ENCODE measurements around the gene SYTL4. TPM values are rescaled to one million over a fixed set of nuclear protein-coding genes. Genes with fewer than 3 reads are reported as not detected.

Gene SYTL4
- total RNA-seq, 1 donor: 5.1 TPM

DNA sequence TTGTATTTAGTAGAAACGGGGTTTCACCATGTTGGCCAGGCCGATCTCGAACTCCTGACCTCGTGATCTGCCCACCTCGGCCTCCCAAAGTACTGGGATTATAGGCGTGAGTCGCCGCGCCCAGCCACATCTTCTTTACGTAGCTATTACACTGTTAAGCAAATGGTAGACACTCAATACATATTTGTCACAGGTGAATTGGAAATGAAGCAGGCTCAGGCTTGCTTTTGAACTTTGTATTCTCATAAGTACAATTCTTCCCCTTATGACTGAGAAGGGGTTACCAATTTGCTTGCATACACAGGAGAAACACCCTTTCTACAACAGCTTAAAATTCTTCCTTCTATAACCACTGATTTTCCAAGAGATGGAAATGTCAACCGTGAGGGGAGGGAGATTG lies 88.7 kb downstream of the SYTL4 start:
- TF ChIP-seq, protein P1, sequence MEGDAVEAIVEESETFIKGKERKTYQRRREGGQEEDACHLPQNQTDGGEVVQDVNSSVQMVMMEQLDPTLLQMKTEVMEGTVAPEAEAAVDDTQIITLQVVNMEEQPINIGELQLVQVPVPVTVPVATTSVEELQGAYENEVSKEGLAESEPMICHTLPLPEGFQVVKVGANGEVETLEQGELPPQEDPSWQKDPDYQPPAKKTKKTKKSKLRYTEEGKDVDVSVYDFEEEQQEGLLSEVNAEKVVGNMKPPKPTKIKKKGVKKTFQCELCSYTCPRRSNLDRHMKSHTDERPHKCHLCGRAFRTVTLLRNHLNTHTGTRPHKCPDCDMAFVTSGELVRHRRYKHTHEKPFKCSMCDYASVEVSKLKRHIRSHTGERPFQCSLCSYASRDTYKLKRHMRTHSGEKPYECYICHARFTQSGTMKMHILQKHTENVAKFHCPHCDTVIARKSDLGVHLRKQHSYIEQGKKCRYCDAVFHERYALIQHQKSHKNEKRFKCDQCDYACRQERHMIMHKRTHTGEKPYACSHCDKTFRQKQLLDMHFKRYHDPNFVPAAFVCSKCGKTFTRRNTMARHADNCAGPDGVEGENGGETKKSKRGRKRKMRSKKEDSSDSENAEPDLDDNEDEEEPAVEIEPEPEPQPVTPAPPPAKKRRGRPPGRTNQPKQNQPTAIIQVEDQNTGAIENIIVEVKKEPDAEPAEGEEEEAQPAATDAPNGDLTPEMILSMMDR (IDR thresholded peaks at IDR 0.05; ENCODE audit: insufficient read depth, low read length): no peak
- no peak for DNase-seq (ENCODE audit: low read depth)
- H3K4me3 ChIP-seq (ENCODE audit: low read depth, low read length): no peak overlapping the region

DNA sequence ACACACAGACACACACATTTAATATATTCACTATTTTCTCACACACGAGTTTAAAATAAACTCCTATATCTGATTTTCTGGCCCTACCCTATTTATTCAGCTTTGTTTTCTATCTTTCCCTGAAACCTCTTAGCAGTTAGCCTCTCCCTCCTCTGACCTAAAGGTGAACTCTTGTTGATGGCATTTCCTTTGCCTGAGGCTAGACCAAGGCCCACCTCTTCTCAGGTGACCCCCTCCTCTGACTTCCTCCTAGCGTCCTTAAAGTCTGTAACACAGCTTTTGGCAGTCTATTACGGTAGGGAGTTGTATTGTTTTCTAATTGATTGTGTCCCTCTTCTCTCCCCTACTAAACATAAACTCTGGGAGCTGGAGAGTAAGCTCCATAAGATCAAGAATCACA lies 89.6 kb downstream of the SYTL4 start:
- H3K4me3 ChIP-seq (ENCODE audit: low read depth, low read length): no peak overlapping the region
- no peak for DNase-seq (ENCODE audit: low read depth)
- TF ChIP-seq, protein P1 (IDR thresholded peaks at IDR 0.05; ENCODE audit: insufficient read depth, low read length): no peak

DNA sequence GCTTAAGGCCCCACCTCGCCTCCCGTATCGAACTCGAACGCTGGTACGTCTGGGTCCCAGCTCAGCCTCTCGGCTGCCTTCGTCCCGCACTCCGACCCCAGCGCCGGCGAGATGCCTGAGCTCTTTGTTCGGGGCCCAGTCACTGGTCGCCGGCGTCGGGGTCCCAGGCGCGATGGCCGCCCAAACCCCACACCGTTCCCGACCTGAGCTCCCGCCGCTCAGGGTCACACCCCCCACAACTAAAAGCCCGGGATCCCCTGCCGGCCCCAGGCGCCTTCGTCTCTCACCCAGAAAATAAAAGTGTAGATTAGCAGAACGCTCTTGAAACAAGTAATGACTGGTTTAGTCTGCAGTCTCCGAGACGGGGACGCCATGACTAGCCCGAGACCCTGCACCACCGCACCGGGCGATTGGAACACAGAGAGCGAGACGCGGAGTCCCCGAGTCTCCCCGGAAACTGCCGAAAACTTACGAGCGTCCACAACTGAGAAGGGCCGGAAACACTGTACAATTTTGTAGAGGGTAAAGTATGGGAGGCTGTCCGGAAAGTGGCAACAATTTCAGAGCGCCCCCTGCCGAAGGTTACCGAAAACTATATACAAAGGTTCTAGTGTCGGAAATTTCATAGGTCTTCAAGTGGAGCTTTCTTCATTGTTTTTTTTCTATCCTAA lies 95.5 kb downstream of the SYTL4 start, which contains the start of gene TSPAN6:
TSS of gene TSPAN6 (minus strand) at position 486 of the 671 bp plus-strand sequence. CDS start at position 374, 112 bp downstream.
- H3K4me3 ChIP-seq (ENCODE audit: low read depth, low read length): peak within 1 kb of the TSS; percentile 72
- peak; percentile 88 for DNase-seq (ENCODE audit: low read depth)
- TF ChIP-seq, protein P1 (IDR thresholded peaks at IDR 0.05; ENCODE audit: insufficient read depth, low read length): peak; percentile 57

DNA sequence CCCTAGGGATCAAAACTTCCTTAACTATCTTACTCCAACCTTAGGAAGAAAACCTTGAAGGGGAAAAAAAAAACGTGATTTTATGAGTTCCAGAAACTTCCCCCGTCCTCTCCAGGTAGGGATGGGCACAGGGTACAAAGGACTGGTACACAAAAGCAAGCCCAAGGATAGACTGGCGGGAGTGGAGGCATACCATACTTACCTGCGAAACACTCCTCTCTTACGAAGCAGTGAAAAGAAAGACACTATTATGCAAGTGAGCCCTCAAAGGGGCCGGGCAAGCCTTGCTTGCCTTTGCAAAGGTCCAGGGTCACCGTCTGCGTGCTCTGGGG lies 96.0 kb downstream of the SYTL4 start:
- TF ChIP-seq, protein P1 (IDR thresholded peaks at IDR 0.05; ENCODE audit: insufficient read depth, low read length): no peak
- peak overlapping the region; percentile 72 for H3K4me3 ChIP-seq (ENCODE audit: low read depth, low read length)
- no peak for DNase-seq (ENCODE audit: low read depth)

DNA sequence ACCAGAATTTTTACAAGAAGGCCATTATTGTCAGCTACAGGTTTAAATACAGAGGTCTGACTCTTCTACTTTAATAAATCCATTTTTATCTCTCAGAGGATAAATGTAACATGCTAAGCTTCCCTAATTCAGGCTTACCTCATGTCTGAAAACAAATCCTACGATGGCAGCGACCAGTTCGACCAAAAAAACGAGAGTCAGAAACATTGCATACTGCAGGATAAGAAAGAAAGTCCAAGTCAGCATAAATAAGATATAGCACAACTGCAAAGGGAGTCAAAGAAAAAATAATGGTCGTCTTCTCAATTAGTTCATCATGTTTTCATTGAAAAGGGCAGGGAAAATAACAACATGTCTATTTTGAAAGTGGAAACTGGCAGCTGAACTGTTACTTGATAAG lies 96.9 kb downstream of the SYTL4 start:
- no peak overlapping the region for H3K4me3 ChIP-seq (ENCODE audit: low read depth, low read length)
- no peak for DNase-seq (ENCODE audit: low read depth)
- TF ChIP-seq, protein P1 (IDR thresholded peaks at IDR 0.05; ENCODE audit: insufficient read depth, low read length): no peak

- H3K4me3 ChIP-seq (ENCODE audit: low read depth, low read length): no peak overlapping the region
- DNase-seq (ENCODE audit: low read depth): no peak
- TF ChIP-seq, protein P1 (IDR thresholded peaks at IDR 0.05; ENCODE audit: insufficient read depth, low read length): no peak
These were observed 105.9 kb downstream of the SYTL4 start for GRCh38 chrX:100625985-100626491.

Other genes with a start within 250 kb of the SYTL4 start
- gene TNMD, start 147.2 kb downstream of the SYTL4 start, total RNA-seq (ENCODE audit: low replicate concordance): 0.90 TPM in 1 of 2 replicates, not detected in the other
- 32.5 and 46.6 TPM in 2 replicates for gene TSPAN6, start 95.3 kb downstream of the SYTL4 start, total RNA-seq (ENCODE audit: low replicate concordance)
- gene SRPX2, start 87.9 kb downstream of the SYTL4 start, total RNA-seq (ENCODE audit: low replicate concordance): 22.0 and 26.8 TPM in 2 replicates
- gene CSTF2, start 88.3 kb upstream of the SYTL4 start, total RNA-seq (ENCODE audit: low replicate concordance): 12.5 and 22.3 TPM in 2 replicates
- not detected in 2 replicates for gene NOX1, start 142.2 kb upstream of the SYTL4 start, total RNA-seq (ENCODE audit: low replicate concordance)
- 0.36 TPM in 1 of 2 replicates, not detected in the other for gene XKRX, start 196.8 kb upstream of the SYTL4 start, total RNA-seq (ENCODE audit: low replicate concordance)
- gene ARL13A, start 237.6 kb upstream of the SYTL4 start, total RNA-seq (ENCODE audit: low replicate concordance): not detected in 2 replicates